Gastroesophageal sphincter (tissue), 4 donors: ENCODE data around the gene BDP1. TPM values are rescaled to one million over a fixed set of nuclear protein-coding genes. Genes with fewer than 3 reads are reported as not detected.

Experiments
- ATAC-seq: fragments of 150-250 bp; one replicate; pipeline ENCODE4 v1.9.1; 2016; ENCODE audit warnings: mild to moderate bottlenecking, moderate library complexity
- H3K27ac ChIP-seq, 4 donors: fragments of 200-600 bp; sonication (generic) in 3 of 4; 1 replicate in 3 of 4; 2 replicates in 1 of 4; pipeline ENCODE4 v1.5.1; 2016 to 2019
- H3K27me3 ChIP-seq: fragments of 200-600 bp; sonication (generic); one replicate; pipeline ENCODE4 v1.5.1; 2019
- H3K36me3 ChIP-seq, 2 donors: fragments of 200-600 bp; sonication (generic); one replicate each; pipeline ENCODE4 v1.5.1; 2019; ENCODE audit warnings: control low read depth in 1 of 2
- H3K4me1 ChIP-seq, 3 donors: fragments of 200-600 bp; sonication (generic); 1 replicate in 2 of 3; 2 replicates in 1 of 3; pipeline ENCODE4 v1.5.1; 2016 to 2019; ENCODE audit warnings: control low read depth in 2 of 3
- H3K4me3 ChIP-seq, 2 donors: fragments of 200-600 bp; sonication (generic); one replicate each; pipeline ENCODE4 v1.5.1; 2019; ENCODE audit warnings: mild to moderate bottlenecking in 1 of 2, moderate library complexity in 1 of 2
- H3K9me3 ChIP-seq, 3 donors: fragments of 200-600 bp; sonication (generic); one replicate each; pipeline ENCODE4 v1.5.1; 2017 to 2019; ENCODE audit warnings: control low read depth in 2 of 3
- EP300 ChIP-seq: sonication (generic); formaldehyde crosslinking; IDR thresholded peaks from one replicate; pipeline ENCODE4 v1.6.1; 2017; ENCODE audit warnings: antibody characterized with exemption, mild to moderate bottlenecking
- POLR2A ChIP-seq, 2 donors: fragments of 450-650 bp; IDR thresholded peaks; one replicate each; pipeline ENCODE4 v1.6.1; 2017; ENCODE audit warnings: antibody characterized with exemption in 2 of 2, mild to moderate bottlenecking in 2 of 2, moderate library complexity in 1 of 2
- POLR2AphosphoS5 ChIP-seq: sonication (generic); formaldehyde crosslinking; IDR thresholded peaks from one replicate; pipeline ENCODE4 v1.6.1; 2017; ENCODE audit warnings: antibody characterized with exemption
- WGBS, 2 donors: methylation state at CpG; one replicate each; pipeline ENCODE4 v1.1.5; 2018; ENCODE audit warnings: low coverage in 1 of 2; 5-methylcytosine and 5-hydroxymethylcytosine counted together
- total RNA-seq, 4 donors: library from RNA; depleted of rRNA; stranded (reverse); fragments of >200 nt; gene quantifications; one replicate each; pipeline ENCODE4 v1.1.0, GENCODE V29; 2016
- TF ChIP-seq, protein P1 (sequence below), 4 experiments: fragments of 200-600 bp in 2 of 4; fragments of 450-650 bp in 2 of 4; sonication (generic) in 1 of 4; IDR thresholded peaks; one replicate each; pipeline ENCODE4 v1.5.1; 2017 to 2019; ENCODE audit warnings: antibody characterized with exemption in 4 of 4, mild to moderate bottlenecking in 2 of 4, moderate library complexity in 2 of 4

The BDP1 gene
- total RNA-seq, 4 donors from 2014 or later, result 26.1 to 48.9 (median 31.6) TPM

DNA sequence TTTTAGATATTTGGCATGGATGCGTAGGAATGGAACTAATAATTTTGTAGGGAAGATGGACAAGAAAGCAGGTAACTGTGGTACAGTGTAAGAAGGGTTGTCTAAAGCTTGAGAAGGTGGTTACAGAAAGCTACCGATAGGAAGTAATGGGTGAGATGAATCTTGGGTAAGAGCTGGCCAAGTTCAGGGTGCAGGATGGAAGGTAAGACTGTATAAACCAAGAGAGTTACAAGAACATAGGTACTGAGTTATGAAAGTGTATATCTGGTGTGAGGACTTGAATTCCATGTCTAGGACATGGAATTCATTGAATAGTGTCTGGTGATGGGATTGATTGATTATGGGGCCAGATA, 133.1 kb downstream of the BDP1 start:
- no peak for TF ChIP-seq POLR2AphosphoS5
- TF ChIP-seq POLR2A (IDR thresholded peaks at IDR 0.05), result no peak
- TF ChIP-seq, protein P1, sequence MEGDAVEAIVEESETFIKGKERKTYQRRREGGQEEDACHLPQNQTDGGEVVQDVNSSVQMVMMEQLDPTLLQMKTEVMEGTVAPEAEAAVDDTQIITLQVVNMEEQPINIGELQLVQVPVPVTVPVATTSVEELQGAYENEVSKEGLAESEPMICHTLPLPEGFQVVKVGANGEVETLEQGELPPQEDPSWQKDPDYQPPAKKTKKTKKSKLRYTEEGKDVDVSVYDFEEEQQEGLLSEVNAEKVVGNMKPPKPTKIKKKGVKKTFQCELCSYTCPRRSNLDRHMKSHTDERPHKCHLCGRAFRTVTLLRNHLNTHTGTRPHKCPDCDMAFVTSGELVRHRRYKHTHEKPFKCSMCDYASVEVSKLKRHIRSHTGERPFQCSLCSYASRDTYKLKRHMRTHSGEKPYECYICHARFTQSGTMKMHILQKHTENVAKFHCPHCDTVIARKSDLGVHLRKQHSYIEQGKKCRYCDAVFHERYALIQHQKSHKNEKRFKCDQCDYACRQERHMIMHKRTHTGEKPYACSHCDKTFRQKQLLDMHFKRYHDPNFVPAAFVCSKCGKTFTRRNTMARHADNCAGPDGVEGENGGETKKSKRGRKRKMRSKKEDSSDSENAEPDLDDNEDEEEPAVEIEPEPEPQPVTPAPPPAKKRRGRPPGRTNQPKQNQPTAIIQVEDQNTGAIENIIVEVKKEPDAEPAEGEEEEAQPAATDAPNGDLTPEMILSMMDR (IDR thresholded peaks at IDR 0.05), result no peak
- no peak for TF ChIP-seq EP300
- ATAC-seq, result no peak
- H3K4me3 ChIP-seq, result no peak overlapping the region
- 96 to 100% methylated on average over 2 of the region's 2 CpGs for WGBS, 2 donors
- H3K27ac ChIP-seq, result no peak overlapping the region
- H3K4me1 ChIP-seq, result peaks cover 0 to 40% (median 3%) of the 10 kb centered on the region in 3 donors
- no peaks in the 10 kb centered on the region for H3K27me3 ChIP-seq
- peaks cover 0 to 5% of the 10 kb centered on the region in 2 donors for H3K36me3 ChIP-seq
- H3K9me3 ChIP-seq, result no peaks in the 10 kb centered on the region

DNA sequence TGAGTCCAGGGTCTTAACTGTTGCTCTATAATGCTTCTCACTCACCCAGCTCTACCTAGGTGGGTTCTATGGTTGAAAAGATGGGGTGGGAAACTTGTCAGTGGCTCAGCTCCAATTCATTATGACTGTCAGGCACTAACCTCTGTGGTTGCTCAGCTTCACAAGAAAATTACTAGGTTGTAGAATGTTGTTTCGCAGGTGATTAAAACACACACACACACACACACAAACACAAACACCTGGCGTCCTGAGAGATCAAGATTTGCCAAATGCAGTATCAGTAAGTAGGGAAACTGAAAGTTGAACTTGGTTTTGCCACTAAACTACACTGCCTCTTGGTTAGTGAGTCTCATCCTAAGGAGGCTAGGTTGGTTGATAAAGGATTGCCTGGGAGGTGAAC, 134.5 kb downstream of the BDP1 start:
- Histone ChIP-seq H3K36me3 (peaks cover 0 to 11% of the 10 kb centered on the region in 2 donors), H3K4me1 (peaks cover 0 to 40% (median 3%) of the 10 kb centered on the region in 3 donors), H3K27ac (no peak overlapping the region), H3K27me3 (no peaks in the 10 kb centered on the region), H3K4me3 (no peak overlapping the region), H3K9me3 (no peaks in the 10 kb centered on the region)
- 57 to 64% methylated on average over 2 of the region's 2 CpGs for WGBS, 2 donors
- TF ChIP-seq, protein P1 (IDR thresholded peaks at IDR 0.05), result no peak
- no peak for ATAC-seq

DNA sequence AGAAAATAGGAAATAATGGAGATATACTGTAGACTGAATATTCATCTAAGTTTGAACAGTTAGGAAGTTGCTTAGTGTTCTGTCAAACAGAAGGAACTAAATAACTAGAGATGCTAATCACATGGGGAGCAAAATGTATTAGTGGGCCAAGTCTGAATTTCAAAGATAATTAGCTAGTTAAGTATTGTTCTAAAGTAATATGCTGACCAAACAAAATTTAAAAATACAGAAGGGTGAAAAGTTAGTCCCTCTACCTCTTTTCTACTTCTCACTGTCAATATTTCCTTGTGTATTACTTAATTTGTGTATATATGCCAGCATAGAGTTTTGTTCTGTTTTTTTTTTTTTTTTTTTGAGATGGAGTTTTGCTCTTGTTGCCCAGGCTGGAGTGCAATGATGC, 135.6 kb downstream of the BDP1 start:
- TF ChIP-seq EP300, result no peak
- no peak for TF ChIP-seq POLR2A (IDR thresholded peaks at IDR 0.05)
- TF ChIP-seq, protein P1 (IDR thresholded peaks at IDR 0.05), result no peak
- no peak for TF ChIP-seq POLR2AphosphoS5
- Histone ChIP-seq H3K9me3 (no peaks in the 10 kb centered on the region), H3K27me3 (no peaks in the 10 kb centered on the region), H3K27ac (no peak overlapping the region), H3K4me1 (peaks cover 0 to 39% (median 3%) of the 10 kb centered on the region in 3 donors), H3K4me3 (no peak overlapping the region), H3K36me3 (peaks cover 0 to 15% of the 10 kb centered on the region in 2 donors)
- no peak for ATAC-seq

DNA sequence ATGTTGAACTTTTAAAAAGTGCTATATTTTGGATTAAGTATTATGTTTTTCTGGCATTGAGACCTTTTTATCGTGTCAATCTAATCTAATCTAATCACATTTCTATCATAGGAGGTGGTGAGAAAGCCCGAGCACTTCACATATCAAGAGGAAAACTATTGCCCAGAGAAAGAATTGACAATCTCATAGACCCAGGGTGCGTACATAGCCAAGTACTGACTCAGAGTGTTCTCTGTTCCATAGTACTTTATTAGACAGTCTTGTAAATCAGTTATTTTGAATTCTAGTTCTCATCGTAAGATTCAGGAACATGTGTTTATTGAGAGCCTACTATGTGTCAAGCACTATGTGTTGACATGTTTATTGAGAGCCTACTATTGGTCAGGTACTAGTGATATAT, 140.7 kb downstream of the BDP1 start:
- WGBS, 2 donors, result 89 to 96% methylated on average over 4 of the region's 4 CpGs
- ATAC-seq, result no peak
- H3K36me3 ChIP-seq, result peaks cover 0 to 64% of the 10 kb centered on the region in 2 donors
- H3K9me3 ChIP-seq, result no peaks in the 10 kb centered on the region
- peaks cover 0 to 9% (median 0%) of the 10 kb centered on the region in 3 donors for H3K4me1 ChIP-seq
- no peak overlapping the region for H3K27ac ChIP-seq
- no peak overlapping the region for H3K4me3 ChIP-seq
- no peaks in the 10 kb centered on the region for H3K27me3 ChIP-seq
- TF ChIP-seq, protein P1 (IDR thresholded peaks at IDR 0.05), result no peak
- TF ChIP-seq EP300 (no peak), POLR2A (IDR thresholded peaks at IDR 0.05) (no peak), POLR2AphosphoS5 (no peak)

DNA sequence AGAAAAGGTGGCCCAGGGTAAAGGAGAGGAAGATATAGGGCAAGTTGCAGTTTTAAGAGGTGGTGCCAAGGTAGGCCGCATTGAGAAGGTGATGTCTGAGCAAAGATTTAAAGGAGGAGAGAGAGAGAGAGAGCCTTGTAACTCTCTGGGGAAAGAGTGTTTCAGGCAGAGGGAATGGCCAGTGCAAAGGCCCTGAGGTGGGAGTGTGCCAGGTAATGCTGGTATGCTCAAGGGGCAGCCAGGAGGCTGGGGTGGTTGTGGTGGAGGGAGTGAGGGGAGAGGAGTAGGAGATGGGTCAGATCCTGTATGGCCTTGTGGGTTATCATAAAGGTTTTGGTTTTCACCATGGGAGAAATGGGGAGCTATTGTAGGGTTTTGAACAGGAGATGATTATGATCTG, 141.6 kb downstream of the BDP1 start:
- Histone ChIP-seq H3K36me3 (peaks cover 0 to 72% of the 10 kb centered on the region in 2 donors), H3K9me3 (no peaks in the 10 kb centered on the region), H3K27ac (no peak overlapping the region), H3K4me3 (no peak overlapping the region), H3K4me1 (peaks cover 0 to 9% (median 0%) of the 10 kb centered on the region in 3 donors), H3K27me3 (no peaks in the 10 kb centered on the region)
- 92 to 100% methylated on average over 1 of the region's 1 CpG for WGBS, 2 donors
- no peak for ATAC-seq
- TF ChIP-seq EP300 (no peak), POLR2A (IDR thresholded peaks at IDR 0.05) (no peak), POLR2AphosphoS5 (no peak)
- TF ChIP-seq, protein P1 (IDR thresholded peaks at IDR 0.05), result no peak
